Right cardiac atrium (tissue), 5 donors: ENCODE results near the gene TRAF1. TPM values are rescaled to one million over a fixed set of nuclear protein-coding genes. Genes with fewer than 3 reads are reported as not detected.

Source experiments
- ATAC-seq, 2 donors: fragments of 200-7000 bp; cut with Tn5 transposase; one replicate each; pipeline versions ENCODE4 v1.8.0 to v1.9.1; 2020; ENCODE audit warnings: moderate library complexity in 2 of 2, mild to moderate bottlenecking in 1 of 2
- DNase-seq, 3 donors: peaks; one replicate each; pipeline ENCODE4 v3.0.0-alpha.2; 2020
- H3K27ac ChIP-seq: one replicate; pipeline ENCODE4 v1.5.1; 2013; ENCODE audit warnings: mild to moderate bottlenecking, low read length, control low read depth, moderate library complexity
- H3K27me3 ChIP-seq: one replicate; pipeline ENCODE4 v1.6.1; 2013; ENCODE audit not compliant: control insufficient read depth, insufficient read depth
- H3K4me1 ChIP-seq: one replicate; pipeline ENCODE4 v1.6.1; 2013; ENCODE audit warnings: low read length; ENCODE audit not compliant: control insufficient read depth, insufficient read depth
- H3K4me3 ChIP-seq: one replicate; pipeline ENCODE4 v1.5.1; 2013; ENCODE audit warnings: low read length, control low read depth
- H3K9me3 ChIP-seq: one replicate; pipeline ENCODE4 v1.6.1; 2013; ENCODE audit warnings: low read length; ENCODE audit not compliant: control insufficient read depth
- WGBS: extraction: QIAGEN DNeasy Blood & Tissue Kit; methylation state at CpG from one replicate; pipeline ENCODE4 v1.1.7; 2013; 5-methylcytosine and 5-hydroxymethylcytosine counted together
- intact Hi-C, 4 donors: fragments of 100-400 bp; cut with DNase I; formaldehyde crosslinking; loops; one replicate each; pipeline versions ENCODE4 v1.11.0 to v1.14.0; 2022 to 2023
- polyA plus RNA-seq: library from polyadenylated mRNA; stranded (reverse); fragments of 200-250 nt; gene quantifications from one replicate; pipeline ENCODE4 v1.2.3, GENCODE V29; 2013
- total RNA-seq, 4 donors: library from RNA; stranded (reverse); fragmentation: NEBNext Ultra II Directional; extraction: Animal tissue kit (Norgen Biotek cat#: 25700); gene quantifications; one replicate each; pipeline ENCODE4 v1.2.1, GENCODE V29; 2021
- donor health status: healthy with polysubstance abuse.
- donor health status: DM: no; HTN: yes; CAD: no.
- donor health status: DM: no; HTN: no; CAD: no.
- donor health status: DM: no; HTN: yes; CAD: no; lungs with severe emphysema.
- donor health status: DM: yes; HTN: yes; CAD: no.

TRAF1 gene
- total and polyA plus RNA-seq, 5 donors, result 3.9 to 6.1 (median 4.8) TPM

GRCh38 chr9:120865809-120866208 is 60.8 kb downstream of the TRAF1 start:
- no peak overlapping the region for H3K27ac ChIP-seq
- H3K4me3 ChIP-seq, result no peak overlapping the region
- H3K27me3 ChIP-seq, result no peaks in the 10 kb centered on the region
- intact Hi-C loops, result no loop called here
- no peaks in the 10 kb centered on the region for H3K4me1 ChIP-seq
- no peaks in the 10 kb centered on the region for H3K9me3 ChIP-seq
- ATAC-seq, result no peak
- no peak for DNase-seq
- 69% methylated on average over 5 of the region's 5 CpGs for WGBS

- intact Hi-C loops, result no loop called here
Measured at GRCh38 chr9:120865176-120865575, 61.4 kb downstream of the TRAF1 start.

GRCh38 chr9:120864719-120865118 is 61.9 kb downstream of the TRAF1 start:
- intact Hi-C loops, result no loop called here
- Histone ChIP-seq H3K4me1 (no peaks in the 10 kb centered on the region), H3K27me3 (no peaks in the 10 kb centered on the region), H3K9me3 (no peaks in the 10 kb centered on the region), H3K4me3 (no peak overlapping the region), H3K27ac (no peak overlapping the region)
- 94% methylated on average over 5 of the region's 5 CpGs for WGBS
- no peak for DNase-seq
- no peak for ATAC-seq

More at GRCh38 chr9:120865176-120865575, 61.4 kb downstream of the TRAF1 start:
- 73% methylated on average over 5 of the region's 5 CpGs for WGBS
- ATAC-seq (no peak), DNase-seq (no peak)
- Histone ChIP-seq H3K27me3 (no peaks in the 10 kb centered on the region), H3K27ac (no peak overlapping the region), H3K4me3 (no peak overlapping the region), H3K9me3 (no peaks in the 10 kb centered on the region), H3K4me1 (no peaks in the 10 kb centered on the region)

GRCh38 chr9:120863833-120864232 is 62.8 kb downstream of the TRAF1 start:
- intact Hi-C loops, result no loop called here
- DNase-seq (no peak), ATAC-seq (no peak)
- H3K27me3 ChIP-seq, result no peaks in the 10 kb centered on the region
- WGBS, result 85% methylated on average over 7 of the region's 7 CpGs
- H3K4me3 ChIP-seq, result no peak overlapping the region
- no peaks in the 10 kb centered on the region for H3K9me3 ChIP-seq
- no peak overlapping the region for H3K27ac ChIP-seq
- no peaks in the 10 kb centered on the region for H3K4me1 ChIP-seq

GRCh38 chr9:120862452-120862851 is 64.1 kb downstream of the TRAF1 start:
- no peaks in the 10 kb centered on the region for H3K4me1 ChIP-seq
- DNase-seq, result no peak
- ATAC-seq, result no peak
- H3K4me3 ChIP-seq, result no peak overlapping the region
- 91% methylated on average over 12 of the region's 12 CpGs for WGBS
- H3K27ac ChIP-seq, result no peak overlapping the region
- H3K27me3 ChIP-seq, result no peaks in the 10 kb centered on the region
- no peaks in the 10 kb centered on the region for H3K9me3 ChIP-seq
- intact Hi-C loops, result no loop called here

GRCh38 chr9:120861935-120862334 is 64.7 kb downstream of the TRAF1 start:
- H3K27ac ChIP-seq, result no peak overlapping the region
- intact Hi-C loops, result no loop called here
- no peak overlapping the region for H3K4me3 ChIP-seq
- ATAC-seq (no peak), DNase-seq (no peak)
- H3K4me1 ChIP-seq, result no peaks in the 10 kb centered on the region
- no peaks in the 10 kb centered on the region for H3K27me3 ChIP-seq
- no peaks in the 10 kb centered on the region for H3K9me3 ChIP-seq
- 95% methylated on average over 6 of the region's 6 CpGs for WGBS

GRCh38 chr9:120860083-120860482 is 66.5 kb downstream of the TRAF1 start:
- DNase-seq, result no peak

GRCh38 chr9:120859361-120859760 is 67.2 kb downstream of the TRAF1 start:
- Histone ChIP-seq H3K9me3 (no peaks in the 10 kb centered on the region), H3K27ac (no peak overlapping the region), H3K4me1 (peaks cover 3% of the 10 kb centered on the region), H3K4me3 (no peak overlapping the region), H3K27me3 (no peaks in the 10 kb centered on the region)
- ATAC-seq (no peak), DNase-seq (no peak)
- intact Hi-C loops, result no loop called here
- 76% methylated on average over 6 of the region's 6 CpGs for WGBS

More at GRCh38 chr9:120860083-120860482, 66.5 kb downstream of the TRAF1 start:
- intact Hi-C loops, result no loop called here
- ATAC-seq, result no peak
- 93% methylated on average over 11 of the region's 11 CpGs for WGBS
- peaks cover 3% of the 10 kb centered on the region for H3K4me1 ChIP-seq
- H3K4me3 ChIP-seq, result no peak overlapping the region
- no peak overlapping the region for H3K27ac ChIP-seq
- H3K9me3 ChIP-seq, result no peaks in the 10 kb centered on the region
- no peaks in the 10 kb centered on the region for H3K27me3 ChIP-seq

- Histone ChIP-seq H3K27me3 (no peaks in the 10 kb centered on the region), H3K4me3 (no peak overlapping the region), H3K27ac (no peak overlapping the region), H3K4me1 (peaks cover 3% of the 10 kb centered on the region), H3K9me3 (no peaks in the 10 kb centered on the region)
- no peak for DNase-seq
- intact Hi-C loops, result no loop called here
- no peak for ATAC-seq
- WGBS, result 94% methylated on average over 11 of the region's 11 CpGs
Measured at GRCh38 chr9:120857902-120858301, 68.7 kb downstream of the TRAF1 start.

- no peak overlapping the region for H3K27ac ChIP-seq
- H3K9me3 ChIP-seq, result no peaks in the 10 kb centered on the region
- H3K4me1 ChIP-seq, result peaks cover 3% of the 10 kb centered on the region
- DNase-seq, result peak in 2 of 3 donors; percentile 56 to 66
- no peak for ATAC-seq
- no peak overlapping the region for H3K4me3 ChIP-seq
- no peaks in the 10 kb centered on the region for H3K27me3 ChIP-seq
- intact Hi-C loops, result no loop called here
- WGBS, result 77% methylated on average over 7 of the region's 7 CpGs
Measured at GRCh38 chr9:120857481-120857880, 69.1 kb downstream of the TRAF1 start.

- intact Hi-C loops, result no loop called here
Measured at GRCh38 chr9:120856700-120857099, 69.9 kb downstream of the TRAF1 start.

More at GRCh38 chr9:120856700-120857099, 69.9 kb downstream of the TRAF1 start:
- Histone ChIP-seq H3K4me1 (peaks cover 3% of the 10 kb centered on the region), H3K27ac (no peak overlapping the region), H3K4me3 (no peak overlapping the region), H3K9me3 (no peaks in the 10 kb centered on the region), H3K27me3 (no peaks in the 10 kb centered on the region)
- ATAC-seq, result peak in 1 of 2 donors; percentile 19
- DNase-seq, result peak in 1 of 3 donors; percentile 47
- 77% methylated on average over 4 of the region's 4 CpGs for WGBS
